Neural cell (in vitro differentiated cells): ENCODE measurements around the gene RABGEF1. TPM values are rescaled to one million over a fixed set of nuclear protein-coding genes. Genes with fewer than 3 reads are reported as not detected.
"Not testable (repeated sequence)": the region's sequence is repeated elsewhere in the genome, so short reads cannot be mapped to it uniquely, and the experiment has no call there.

Source experiments
- H2AFZ ChIP-seq: fragments of 200-600, 300-800 bp; sonication (generic), shearing (Covaris generic); 2 replicates; pipeline ENCODE4 v1.6.0; 2014; ENCODE audit warnings: low read depth, mild to moderate bottlenecking, antibody characterized with exemption, low read length, moderate library complexity
- H3F3A ChIP-seq: fragments of 200-600 bp; shearing (Covaris generic); 2 replicates; pipeline ENCODE4 v1.6.1; 2016; ENCODE audit warnings: mild to moderate bottlenecking, moderate library complexity, mixed read lengths, antibody characterized with exemption, low read length; ENCODE audit not compliant: insufficient read depth, poor library complexity, severe bottlenecking
- H3K27ac ChIP-seq: fragments of 200-600, 300-800 bp; sonication (generic), shearing (Covaris generic); 2 replicates; pipeline ENCODE4 v1.5.1; 2014; ENCODE audit warnings: mild to moderate bottlenecking, low read length, moderate library complexity
- H3K27me3 ChIP-seq: fragments of 300-800, 200-600 bp; sonication (generic), shearing (Covaris generic); 2 replicates; pipeline ENCODE4 v1.6.0; 2014; ENCODE audit warnings: mild to moderate bottlenecking, low read depth, low read length, moderate library complexity; ENCODE audit not compliant: insufficient read depth
- H3K36me3 ChIP-seq: fragments of 300-800, 200-600 bp; sonication (generic), shearing (Covaris generic); 2 replicates; pipeline ENCODE4 v1.5.1; 2014; ENCODE audit warnings: mild to moderate bottlenecking, antibody characterized with exemption, low read length, moderate library complexity; ENCODE audit not compliant: insufficient read depth
- H3K4me2 ChIP-seq: fragments of 300-800, 200-600 bp; sonication (generic), shearing (Covaris generic); 2 replicates; pipeline ENCODE4 v1.6.0; 2014; ENCODE audit warnings: mild to moderate bottlenecking, low read length
- H3K4me3 ChIP-seq: fragments of 300-800, 200-600 bp; sonication (generic), shearing (Covaris generic); 2 replicates; pipeline ENCODE4 v1.5.1; 2014; ENCODE audit warnings: mild to moderate bottlenecking, low read length, moderate library complexity
- H3K79me2 ChIP-seq: fragments of 200-600 bp; shearing (Covaris generic); replicated peaks from 2 replicates; pipeline ENCODE4 v1.6.0; 2014; ENCODE audit warnings: mild to moderate bottlenecking, low read length, moderate library complexity; ENCODE audit not compliant: insufficient read depth
- H3K9ac ChIP-seq: fragments of 300-800, 200-600 bp; sonication (generic), shearing (Covaris generic); 2 replicates; pipeline ENCODE4 v1.6.1; 2016; ENCODE audit warnings: mild to moderate bottlenecking, low read length, mixed read lengths
- H3K9me2 ChIP-seq: fragments of 200-600 bp; shearing (Covaris generic); 2 replicates; pipeline ENCODE4 v1.6.1; 2016; ENCODE audit warnings: mild to moderate bottlenecking, low read length, mixed read lengths; ENCODE audit not compliant: insufficient read depth
- H3K9me3 ChIP-seq: fragments of 200-600, 300-800 bp; sonication (generic), shearing (Covaris generic); 2 replicates; pipeline ENCODE4 v1.6.1; 2016; ENCODE audit warnings: mild to moderate bottlenecking, mixed run types, low read length, moderate library complexity, mixed read lengths
- H4K20me1 ChIP-seq: fragments of 200-600 bp; shearing (Covaris generic); 2 replicates; pipeline ENCODE4 v1.6.1; 2016; ENCODE audit warnings: mild to moderate bottlenecking, mixed run types; ENCODE audit not compliant: insufficient read depth
- CTCF ChIP-seq: fragments of 450-650 bp; IDR thresholded peaks from 2 replicates; pipeline ENCODE4 v1.5.1; 2014; ENCODE audit warnings: antibody characterized with exemption, mild to moderate bottlenecking, moderate library complexity; ENCODE audit not compliant: poor library complexity, severe bottlenecking
- EP300 ChIP-seq: fragments of 450-650 bp; conservative IDR thresholded peaks from 2 replicates; pipeline ENCODE4 v1.6.1; 2014; ENCODE audit warnings: antibody characterized with exemption, mild to moderate bottlenecking, moderate library complexity; ENCODE audit not compliant: poor library complexity, severe bottlenecking
- EZH2 ChIP-seq: fragments of 200-600, 300-800 bp; shearing (Covaris generic), sonication (generic); IDR thresholded peaks from 2 replicates; pipeline ENCODE4 v1.6.1; 2014; ENCODE audit warnings: antibody characterized with exemption, low read length, borderline replicate concordance, mild to moderate bottlenecking; ENCODE audit not compliant: insufficient read depth, poor library complexity, severe bottlenecking
- MXI1 ChIP-seq: fragments of 450-650 bp; conservative IDR thresholded peaks from 2 replicates; pipeline ENCODE4 v1.6.1; 2014; ENCODE audit warnings: antibody characterized with exemption, mild to moderate bottlenecking; ENCODE audit not compliant: poor library complexity, severe bottlenecking
- POLR2AphosphoS5 ChIP-seq: IDR thresholded peaks from 2 replicates; pipeline ENCODE4 v1.6.1; 2012
- RAD21 ChIP-seq: fragments of 450-650 bp; conservative IDR thresholded peaks from 2 replicates; pipeline ENCODE4 v1.6.1; 2014; ENCODE audit warnings: antibody characterized with exemption, mild to moderate bottlenecking, moderate library complexity
- REST ChIP-seq: IDR thresholded peaks from 2 replicates; pipeline ENCODE4 v1.6.1; 2012; ENCODE audit warnings: borderline replicate concordance
- SMC3 ChIP-seq: fragments of 450-650 bp; conservative IDR thresholded peaks from 2 replicates; pipeline ENCODE4 v1.6.1; 2014; ENCODE audit warnings: antibody characterized with exemption, mild to moderate bottlenecking, moderate library complexity; ENCODE audit not compliant: poor library complexity
- TAF1 ChIP-seq: IDR thresholded peaks from 2 replicates; pipeline ENCODE4 v1.6.1; 2012; ENCODE audit warnings: low read depth
- polyA plus RNA-seq: library from polyadenylated mRNA; depleted of rRNA; stranded (reverse); fragments of >200 nt; gene quantifications from 2 replicates; pipeline ENCODE4 v1.2.3, GENCODE V29; 2014

RABGEF1 gene
- polyA plus RNA-seq, 1 donor from 2014 or later = 34.8 TPM

- H3K4me2 ChIP-seq, H3F3A ChIP-seq, H2AFZ ChIP-seq, H3K79me2 ChIP-seq, H3K9me3 ChIP-seq, H3K4me3 ChIP-seq, H4K20me1 ChIP-seq, H3K27me3 ChIP-seq, H3K9me2 ChIP-seq, H3K9ac ChIP-seq, H3K36me3 ChIP-seq, H3K27ac ChIP-seq: not testable (repeated sequence)
These were observed 107.0 kb downstream of the RABGEF1 start for GRCh38 chr7:66847523-66847855.

GRCh38 chr7:66847879-66848790 lies 107.6 kb downstream of the RABGEF1 start:
- Histone ChIP-seq H3K27ac (no peak overlapping the region), H2AFZ (no peak overlapping the region), H3K4me3 (no peak overlapping the region), H4K20me1 (no peaks in the 10 kb centered on the region), H3K36me3 (no peaks in the 10 kb centered on the region), H3K79me2 (no peaks in the 10 kb centered on the region), H3K9me2 (no peaks in the 10 kb centered on the region), H3K9ac (no peak overlapping the region), H3K4me2 (no peak overlapping the region), H3K27me3 (no peaks in the 10 kb centered on the region), H3K9me3 (no peaks in the 10 kb centered on the region), H3F3A (no peaks in the 10 kb centered on the region)
- TF ChIP-seq REST = no peak
- no peak for TF ChIP-seq MXI1
- TF ChIP-seq TAF1 = no peak
- no peak for TF ChIP-seq POLR2AphosphoS5
- no peak for TF ChIP-seq CTCF
- TF ChIP-seq EP300 = no peak
- TF ChIP-seq SMC3 = no peak
- no peak for TF ChIP-seq RAD21
- TF ChIP-seq EZH2 = no peak
